ENCODE measurements around the gene HES1.

Gene HES1

DNA sequence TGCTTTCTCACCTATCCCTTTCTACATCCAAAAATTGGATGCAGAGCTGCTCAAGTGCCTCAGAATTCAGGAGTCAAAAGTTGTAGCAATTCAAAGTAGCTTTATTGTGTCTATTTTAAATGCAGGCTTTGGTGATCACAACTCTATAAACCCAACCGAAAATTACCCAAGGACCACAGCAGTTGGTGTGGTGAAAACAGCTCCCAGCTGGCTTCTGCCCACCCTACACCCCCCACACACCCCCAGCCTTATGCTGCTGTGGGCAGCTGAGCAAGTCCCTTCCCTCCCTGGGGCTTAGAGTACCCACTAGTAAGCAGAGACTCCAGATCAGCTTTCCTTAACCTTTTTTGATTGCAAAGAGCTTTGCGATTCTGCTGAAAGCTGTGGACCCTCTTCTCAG, 5.8 kb upstream of the HES1 start:
- H3K4me1 ChIP-seq (ENCODE audit: control insufficient read depth, insufficient read depth, low read length): peaks cover 7% of the 10 kb centered on the region
- no peak overlapping the region for H3K4me2 ChIP-seq (ENCODE audit: low read length)
- H3K36me3 ChIP-seq (ENCODE audit: insufficient read depth, low read length): no peaks in the 10 kb centered on the region
- H3K9ac ChIP-seq (ENCODE audit: low read depth, low read length): no peak overlapping the region
- H3K27me3 ChIP-seq (ENCODE audit: control insufficient read depth, insufficient read depth, low read length): peaks cover 65% of the 10 kb centered on the region
- H3K9me3 ChIP-seq (replicated peaks; ENCODE audit: low read length): no peaks in the 10 kb centered on the region
- H3K4me3 ChIP-seq (ENCODE audit: low read length): no peak overlapping the region

DNA sequence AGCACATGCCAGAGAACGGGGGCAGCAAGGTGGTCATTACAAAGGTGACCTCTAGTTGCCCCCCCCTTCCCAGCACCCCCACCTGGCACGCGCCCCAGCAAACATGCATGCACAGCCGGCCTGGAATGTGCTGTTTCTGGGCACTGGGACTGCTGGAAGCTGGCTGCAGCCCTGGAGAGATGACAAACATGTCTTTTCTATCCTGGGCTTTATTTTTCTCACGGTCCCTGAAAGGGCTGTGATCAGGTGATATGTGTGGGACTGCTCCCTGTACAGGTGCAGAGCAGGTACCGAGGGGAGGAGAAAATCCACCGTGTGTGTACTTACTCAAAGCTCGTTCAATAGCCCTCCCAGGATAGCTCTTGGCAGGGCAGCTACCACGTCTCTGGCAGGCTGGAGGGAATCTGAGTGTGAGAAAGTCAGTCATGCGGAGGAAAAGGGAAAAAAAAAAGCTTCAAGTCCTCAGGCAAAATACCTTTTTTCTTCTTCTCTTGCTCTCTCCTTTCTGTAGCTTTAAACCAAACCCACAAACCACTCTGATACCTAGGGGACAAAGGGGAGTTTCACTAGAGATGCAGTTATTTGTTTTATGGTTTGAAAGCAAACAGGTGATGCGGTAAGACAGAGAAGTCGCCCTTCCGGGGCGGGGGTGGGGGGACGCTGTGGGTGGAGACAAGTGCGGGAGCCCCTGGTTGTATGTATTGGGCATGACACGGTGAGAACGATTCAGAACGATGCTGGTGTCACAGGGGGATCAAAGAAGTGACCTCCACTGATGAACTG, 5.0 kb upstream of the HES1 start:
- Histone ChIP-seq H3K9me3 (replicated peaks; ENCODE audit: low read length) (no peaks in the 10 kb centered on the region), H3K4me2 (ENCODE audit: low read length) (no peak overlapping the region), H3K9ac (ENCODE audit: low read depth, low read length) (no peak overlapping the region), H3K4me3 (ENCODE audit: low read length) (no peak overlapping the region), H3K36me3 (ENCODE audit: insufficient read depth, low read length) (no peaks in the 10 kb centered on the region), H3K4me1 (ENCODE audit: control insufficient read depth, insufficient read depth, low read length) (peaks cover 13% of the 10 kb centered on the region), H3K27me3 (ENCODE audit: control insufficient read depth, insufficient read depth, low read length) (peaks cover 58% of the 10 kb centered on the region)

DNA sequence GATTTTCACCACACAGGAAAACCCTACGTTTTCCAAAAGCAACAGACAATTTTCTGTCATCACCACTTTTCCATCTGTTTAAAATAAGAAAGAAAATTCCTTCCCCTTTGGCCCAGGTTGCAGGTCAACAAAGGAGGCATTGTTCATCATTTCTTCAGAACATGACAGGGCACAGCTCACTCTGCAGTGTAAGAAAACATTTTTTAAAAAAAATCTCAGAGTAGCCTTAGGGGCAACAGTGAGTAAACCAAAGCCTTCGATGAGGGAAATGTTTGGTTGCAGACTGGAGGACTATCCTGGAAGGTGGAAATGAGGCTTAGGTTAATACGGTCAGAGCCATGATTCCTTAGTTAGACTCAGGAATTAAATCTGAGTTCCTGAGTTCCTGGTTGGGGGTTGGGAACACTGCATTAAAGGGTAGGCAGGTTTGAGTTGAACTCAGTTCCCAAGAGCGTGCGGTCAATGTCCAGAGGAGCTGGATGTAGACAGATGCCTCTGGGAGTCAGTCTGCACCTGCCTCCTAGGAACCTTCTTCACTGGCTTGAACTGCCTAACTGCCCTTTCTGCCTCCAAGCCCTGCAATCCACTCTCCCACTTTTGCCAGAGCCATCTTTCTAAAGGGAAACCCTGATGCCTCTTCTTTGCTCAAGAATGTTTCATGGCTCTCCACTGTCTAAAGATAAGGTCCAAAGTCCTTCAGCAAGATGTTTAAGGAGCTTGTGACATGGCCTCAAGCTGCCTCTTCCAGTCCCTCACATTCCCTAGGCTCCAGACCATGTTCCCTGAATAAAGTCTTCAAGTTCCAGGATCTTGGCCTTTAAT, 3.3 kb upstream of the HES1 start:
- Histone ChIP-seq H3K9me3 (replicated peaks; ENCODE audit: low read length) (no peaks in the 10 kb centered on the region), H3K9ac (ENCODE audit: low read depth, low read length) (no peak overlapping the region), H3K27me3 (ENCODE audit: control insufficient read depth, insufficient read depth, low read length) (peaks cover 50% of the 10 kb centered on the region), H3K4me3 (ENCODE audit: low read length) (no peak overlapping the region), H3K4me2 (ENCODE audit: low read length) (no peak overlapping the region), H3K36me3 (ENCODE audit: insufficient read depth, low read length) (no peaks in the 10 kb centered on the region), H3K4me1 (ENCODE audit: control insufficient read depth, insufficient read depth, low read length) (peaks cover 28% of the 10 kb centered on the region)

DNA sequence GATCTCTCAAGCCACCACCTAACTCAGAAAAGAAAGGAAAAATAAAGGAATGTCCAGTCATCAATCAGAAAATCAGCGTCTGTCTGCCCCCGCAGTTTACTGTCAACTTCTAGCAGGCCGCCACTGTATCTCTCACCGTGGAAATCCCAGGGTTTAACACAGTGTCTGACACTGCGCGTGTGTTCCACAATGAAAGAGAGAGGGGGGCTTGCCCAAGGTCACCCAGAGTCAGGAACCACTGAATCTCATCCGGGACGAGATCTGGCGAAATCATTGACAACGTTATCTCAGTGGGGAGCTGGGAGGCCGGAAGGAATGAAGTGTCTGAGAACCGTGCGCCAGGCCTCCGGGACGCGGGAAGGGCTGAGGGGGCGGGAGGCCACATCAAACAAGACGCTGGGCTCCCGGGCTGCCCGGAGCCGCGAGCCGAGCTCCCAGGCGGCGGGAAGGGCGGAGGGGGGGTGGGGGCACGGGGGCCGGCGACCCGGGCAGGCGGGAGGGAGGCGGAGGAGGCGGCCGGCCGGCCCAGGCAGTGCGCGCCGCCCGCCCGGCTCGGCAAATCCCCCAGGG, 2.2 kb upstream of the HES1 start:
- Histone ChIP-seq H3K9ac (ENCODE audit: low read depth, low read length) (peak overlapping the region; percentile 80), H3K4me2 (ENCODE audit: low read length) (peak overlapping the region; percentile 82), H3K4me1 (ENCODE audit: control insufficient read depth, insufficient read depth, low read length) (peaks cover 36% of the 10 kb centered on the region), H3K27me3 (ENCODE audit: control insufficient read depth, insufficient read depth, low read length) (peaks cover 42% of the 10 kb centered on the region), H3K4me3 (ENCODE audit: low read length) (peak overlapping the region; percentile 64), H3K9me3 (replicated peaks; ENCODE audit: low read length) (no peaks in the 10 kb centered on the region), H3K36me3 (ENCODE audit: insufficient read depth, low read length) (no peaks in the 10 kb centered on the region)

GRCh38 chr3:194134231-194134756, 1.7 kb upstream of the HES1 start:
- H3K4me1 ChIP-seq (ENCODE audit: control insufficient read depth, insufficient read depth, low read length): peaks cover 42% of the 10 kb centered on the region
- H3K9ac ChIP-seq (ENCODE audit: low read depth, low read length): peak overlapping the region; percentile 93
- H3K4me2 ChIP-seq (ENCODE audit: low read length): peak overlapping the region; percentile 81

DNA sequence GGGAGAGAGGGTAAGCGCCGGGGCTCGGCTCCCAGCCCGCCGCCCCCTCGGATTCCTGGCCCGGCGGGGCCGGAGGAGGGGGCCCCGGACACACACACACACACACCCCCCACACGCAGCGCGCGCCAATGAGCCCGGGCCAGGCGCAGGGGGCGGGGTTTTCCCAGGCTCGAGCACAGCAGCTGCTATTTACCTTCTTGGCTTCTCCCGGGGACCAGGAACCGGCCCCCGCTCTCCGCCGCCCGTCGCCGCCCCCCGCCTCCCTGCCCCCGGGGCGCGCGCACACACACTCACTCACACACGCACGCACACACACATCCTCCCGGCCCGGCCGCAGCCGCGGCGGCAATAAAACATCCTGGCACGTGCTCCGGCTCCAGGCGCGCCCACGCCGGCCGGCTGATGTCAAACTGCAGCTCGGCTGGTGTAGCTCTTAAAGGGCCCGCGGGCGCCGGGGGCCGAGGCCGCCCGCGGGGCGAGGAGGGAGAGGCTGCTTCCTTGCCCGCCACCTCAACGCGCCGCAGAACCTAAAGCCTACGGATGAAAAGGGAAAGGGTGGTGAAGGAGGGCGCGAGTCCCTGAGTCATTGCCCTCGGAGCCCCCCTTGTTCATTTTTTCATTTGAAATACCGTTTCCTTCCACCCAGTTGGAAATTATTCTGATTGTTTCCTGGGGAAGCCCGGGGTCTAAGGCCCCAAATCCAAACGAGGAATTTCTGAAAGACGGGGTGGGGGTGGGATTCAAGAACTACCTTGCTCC, 1.0 kb upstream of the HES1 start:
- Histone ChIP-seq H3K27me3 (ENCODE audit: control insufficient read depth, insufficient read depth, low read length) (peaks cover 34% of the 10 kb centered on the region), H3K4me1 (ENCODE audit: control insufficient read depth, insufficient read depth, low read length) (peaks cover 43% of the 10 kb centered on the region), H3K36me3 (ENCODE audit: insufficient read depth, low read length) (no peaks in the 10 kb centered on the region), H3K4me2 (ENCODE audit: low read length) (peak overlapping the region; percentile 81), H3K9me3 (replicated peaks; ENCODE audit: low read length) (no peaks in the 10 kb centered on the region), H3K9ac (ENCODE audit: low read depth, low read length) (peak overlapping the region; percentile 93), H3K4me3 (ENCODE audit: low read length) (peak overlapping the region; percentile 75)

More at GRCh38 chr3:194134231-194134756, 1.7 kb upstream of the HES1 start:
- H3K36me3 ChIP-seq (ENCODE audit: insufficient read depth, low read length): no peaks in the 10 kb centered on the region
- H3K9me3 ChIP-seq (replicated peaks; ENCODE audit: low read length): no peaks in the 10 kb centered on the region
- H3K27me3 ChIP-seq (ENCODE audit: control insufficient read depth, insufficient read depth, low read length): peaks cover 41% of the 10 kb centered on the region
- peak overlapping the region; percentile 75 for H3K4me3 ChIP-seq (ENCODE audit: low read length)

DNA sequence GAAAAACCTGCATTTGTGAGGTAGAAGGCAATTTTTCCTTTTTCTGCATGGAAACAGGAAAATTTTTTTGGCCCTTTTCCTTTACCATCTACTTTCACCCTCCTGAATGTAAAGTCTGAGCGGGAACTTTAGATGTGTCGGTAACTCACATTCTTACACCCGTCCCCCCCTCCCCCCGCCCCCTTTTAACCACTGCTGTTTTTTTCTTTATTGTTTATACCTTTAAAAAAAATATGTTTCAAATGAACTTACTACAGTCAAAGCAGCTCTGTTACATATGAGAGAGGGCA, 487 bp upstream of the HES1 start:
- Histone ChIP-seq H3K4me3 (ENCODE audit: low read length) (peak overlapping the region; percentile 75), H3K9me3 (replicated peaks; ENCODE audit: low read length) (no peaks in the 10 kb centered on the region), H3K27me3 (ENCODE audit: control insufficient read depth, insufficient read depth, low read length) (peaks cover 30% of the 10 kb centered on the region), H3K36me3 (ENCODE audit: insufficient read depth, low read length) (no peaks in the 10 kb centered on the region), H3K9ac (ENCODE audit: low read depth, low read length) (peak overlapping the region; percentile 93), H3K4me1 (ENCODE audit: control insufficient read depth, insufficient read depth, low read length) (peaks cover 44% of the 10 kb centered on the region), H3K4me2 (ENCODE audit: low read length) (peak overlapping the region; percentile 81)

DNA sequence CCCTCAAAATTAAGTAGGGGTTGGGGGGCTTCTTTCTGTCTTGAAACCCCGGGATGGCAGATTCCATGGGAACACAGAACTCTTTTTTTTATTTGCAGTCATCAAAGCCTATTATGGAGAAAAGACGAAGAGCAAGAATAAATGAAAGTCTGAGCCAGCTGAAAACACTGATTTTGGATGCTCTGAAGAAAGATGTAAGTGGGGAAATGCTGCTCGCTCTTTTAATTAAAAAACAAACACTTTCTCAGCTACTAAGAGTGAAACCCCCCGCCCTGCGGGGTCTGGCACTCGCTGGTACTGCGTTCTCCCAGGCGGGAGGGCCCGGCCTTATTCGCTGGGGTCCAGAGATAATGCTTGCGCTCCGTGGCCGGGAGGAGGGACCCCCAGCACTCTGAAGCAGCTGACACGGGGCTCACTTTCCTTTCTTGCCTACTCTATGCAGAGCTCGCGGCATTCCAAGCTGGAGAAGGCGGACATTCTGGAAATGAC, 615 bp downstream of the HES1 start:
- Histone ChIP-seq H3K9ac (ENCODE audit: low read depth, low read length) (peak overlapping the region; percentile 85), H3K4me2 (ENCODE audit: low read length) (peak overlapping the region; percentile 81), H3K4me1 (ENCODE audit: control insufficient read depth, insufficient read depth, low read length) (peaks cover 51% of the 10 kb centered on the region)

GRCh38 chr3:194137008-194137505, 1.1 kb downstream of the HES1 start:
- peak overlapping the region; percentile 70 for H3K4me3 ChIP-seq (ENCODE audit: low read length)
- H3K9ac ChIP-seq (ENCODE audit: low read depth, low read length): peak overlapping the region; percentile 85
- H3K36me3 ChIP-seq (ENCODE audit: insufficient read depth, low read length): no peaks in the 10 kb centered on the region
- H3K4me2 ChIP-seq (ENCODE audit: low read length): peak overlapping the region; percentile 81
- H3K27me3 ChIP-seq (ENCODE audit: control insufficient read depth, insufficient read depth, low read length): peaks cover 16% of the 10 kb centered on the region
- peaks cover 56% of the 10 kb centered on the region for H3K4me1 ChIP-seq (ENCODE audit: control insufficient read depth, insufficient read depth, low read length)
- H3K9me3 ChIP-seq (replicated peaks; ENCODE audit: low read length): no peaks in the 10 kb centered on the region

More for the DNA sequence above, 615 bp downstream of the HES1 start:
- H3K4me3 ChIP-seq (ENCODE audit: low read length): peak overlapping the region; percentile 70
- H3K27me3 ChIP-seq (ENCODE audit: control insufficient read depth, insufficient read depth, low read length): peaks cover 20% of the 10 kb centered on the region
- H3K9me3 ChIP-seq (replicated peaks; ENCODE audit: low read length): no peaks in the 10 kb centered on the region
- H3K36me3 ChIP-seq (ENCODE audit: insufficient read depth, low read length): no peaks in the 10 kb centered on the region

GRCh38 chr3:194137506-194138474, 1.8 kb downstream of the HES1 start:
- Histone ChIP-seq H3K9me3 (replicated peaks; ENCODE audit: low read length) (no peaks in the 10 kb centered on the region), H3K36me3 (ENCODE audit: insufficient read depth, low read length) (no peaks in the 10 kb centered on the region), H3K4me1 (ENCODE audit: control insufficient read depth, insufficient read depth, low read length) (peaks cover 59% of the 10 kb centered on the region), H3K4me3 (ENCODE audit: low read length) (peak overlapping the region; percentile 70), H3K27me3 (ENCODE audit: control insufficient read depth, insufficient read depth, low read length) (peaks cover 9% of the 10 kb centered on the region), H3K4me2 (ENCODE audit: low read length) (peak overlapping the region; percentile 81), H3K9ac (ENCODE audit: low read depth, low read length) (peak overlapping the region; percentile 85)

All from skeletal muscle satellite cell (primary cell).